ENCODE results near the gene DENND2A.
"Not testable (repeated sequence)": the region's sequence is repeated elsewhere in the genome, so short reads cannot be mapped to it uniquely, and the experiment has no call there.

DENND2A gene

GRCh38 chr7:140557809-140558518 is 82.6 kb downstream of the DENND2A start:
- H3K27ac Mint-ChIP-seq: no peak overlapping the region
- H3K9me3 Mint-ChIP-seq: no peaks in the 10 kb centered on the region
- H3K4me1 Mint-ChIP-seq (ENCODE audit: low read depth): no peaks in the 10 kb centered on the region
- no peak overlapping the region for H3K4me3 Mint-ChIP-seq
- peaks cover 3% of the 10 kb centered on the region for H3K27me3 Mint-ChIP-seq (ENCODE audit: low read depth)
- DNase-seq (ENCODE audit: low spot score): no peak
- H3K36me3 Mint-ChIP-seq (ENCODE audit: low read depth): no peaks in the 10 kb centered on the region

- no peaks in the 10 kb centered on the region for H3K36me3 Mint-ChIP-seq (ENCODE audit: low read depth)
- H3K4me3 Mint-ChIP-seq: no peak overlapping the region
- H3K27me3 Mint-ChIP-seq (ENCODE audit: low read depth): no peaks in the 10 kb centered on the region
- H3K9me3 Mint-ChIP-seq: no peaks in the 10 kb centered on the region
- DNase-seq (ENCODE audit: low spot score): no peak
- no peak overlapping the region for H3K27ac Mint-ChIP-seq
- H3K4me1 Mint-ChIP-seq (ENCODE audit: low read depth): no peaks in the 10 kb centered on the region
Measured at GRCh38 chr7:140557069-140557468, 83.5 kb downstream of the DENND2A start.

- not testable (repeated sequence) for H3K27ac Mint-ChIP-seq; H3K27me3 Mint-ChIP-seq (ENCODE audit: low read depth)
Measured at GRCh38 chr7:140553236-140553635, 87.4 kb downstream of the DENND2A start.

GRCh38 chr7:140552240-140552679 is 88.4 kb downstream of the DENND2A start:
- Mint-ChIP-seq H3K36me3 (ENCODE audit: low read depth) (no peaks in the 10 kb centered on the region), H3K4me3 (no peak overlapping the region), H3K4me1 (ENCODE audit: low read depth) (no peaks in the 10 kb centered on the region), H3K9me3 (no peaks in the 10 kb centered on the region), H3K27ac (no peak overlapping the region), H3K27me3 (ENCODE audit: low read depth) (peaks cover 1% of the 10 kb centered on the region)
- DNase-seq (ENCODE audit: low spot score): no peak

More at GRCh38 chr7:140553236-140553635, 87.4 kb downstream of the DENND2A start:
- not testable (repeated sequence) for H3K36me3 Mint-ChIP-seq (ENCODE audit: low read depth); H3K4me3 Mint-ChIP-seq; H3K4me1 Mint-ChIP-seq (ENCODE audit: low read depth); DNase-seq (ENCODE audit: low spot score); H3K9me3 Mint-ChIP-seq

GRCh38 chr7:140551355-140552239 is 89.0 kb downstream of the DENND2A start:
- DNase-seq (ENCODE audit: low spot score): no peak
- Mint-ChIP-seq H3K4me3 (no peak overlapping the region), H3K27ac (no peak overlapping the region), H3K27me3 (ENCODE audit: low read depth) (peaks cover 3% of the 10 kb centered on the region), H3K36me3 (ENCODE audit: low read depth) (no peaks in the 10 kb centered on the region), H3K4me1 (ENCODE audit: low read depth) (no peaks in the 10 kb centered on the region), H3K9me3 (no peaks in the 10 kb centered on the region)

GRCh38 chr7:140546947-140547346 is 93.7 kb downstream of the DENND2A start:
- no peaks in the 10 kb centered on the region for H3K36me3 Mint-ChIP-seq (ENCODE audit: low read depth)
- no peaks in the 10 kb centered on the region for H3K9me3 Mint-ChIP-seq
- no peak overlapping the region for H3K27ac Mint-ChIP-seq
- H3K4me1 Mint-ChIP-seq (ENCODE audit: low read depth): no peaks in the 10 kb centered on the region
- DNase-seq (ENCODE audit: low spot score): no peak
- no peak overlapping the region for H3K4me3 Mint-ChIP-seq
- H3K27me3 Mint-ChIP-seq (ENCODE audit: low read depth): peaks cover 6% of the 10 kb centered on the region

- DNase-seq (ENCODE audit: low spot score): no peak
- peaks cover 14% of the 10 kb centered on the region for H3K27me3 Mint-ChIP-seq (ENCODE audit: low read depth)
- H3K27ac Mint-ChIP-seq: no peak overlapping the region
- no peaks in the 10 kb centered on the region for H3K9me3 Mint-ChIP-seq
- H3K4me1 Mint-ChIP-seq (ENCODE audit: low read depth): no peaks in the 10 kb centered on the region
- no peaks in the 10 kb centered on the region for H3K36me3 Mint-ChIP-seq (ENCODE audit: low read depth)
- no peak overlapping the region for H3K4me3 Mint-ChIP-seq
Measured at GRCh38 chr7:140544388-140544826, 96.2 kb downstream of the DENND2A start.

- peaks cover 14% of the 10 kb centered on the region for H3K27me3 Mint-ChIP-seq (ENCODE audit: low read depth)
- H3K9me3 Mint-ChIP-seq: no peaks in the 10 kb centered on the region
- H3K4me1 Mint-ChIP-seq (ENCODE audit: low read depth): no peaks in the 10 kb centered on the region
- no peak overlapping the region for H3K4me3 Mint-ChIP-seq
- no peak for DNase-seq (ENCODE audit: low spot score)
- H3K27ac Mint-ChIP-seq: no peak overlapping the region
- H3K36me3 Mint-ChIP-seq (ENCODE audit: low read depth): no peaks in the 10 kb centered on the region
Measured at GRCh38 chr7:140542228-140542603, 98.4 kb downstream of the DENND2A start.

- no peaks in the 10 kb centered on the region for H3K9me3 Mint-ChIP-seq
- H3K4me1 Mint-ChIP-seq (ENCODE audit: low read depth): no peaks in the 10 kb centered on the region
- no peak for DNase-seq (ENCODE audit: low spot score)
- H3K36me3 Mint-ChIP-seq (ENCODE audit: low read depth): no peaks in the 10 kb centered on the region
- H3K27me3 Mint-ChIP-seq (ENCODE audit: low read depth): peaks cover 12% of the 10 kb centered on the region
- H3K27ac Mint-ChIP-seq: no peak overlapping the region
- H3K4me3 Mint-ChIP-seq: no peak overlapping the region
Measured at GRCh38 chr7:140541513-140542227, 98.9 kb downstream of the DENND2A start.

- Mint-ChIP-seq H3K36me3 (ENCODE audit: low read depth) (no peaks in the 10 kb centered on the region), H3K27ac (no peak overlapping the region), H3K27me3 (ENCODE audit: low read depth) (peaks cover 12% of the 10 kb centered on the region), H3K4me1 (ENCODE audit: low read depth) (no peaks in the 10 kb centered on the region), H3K4me3 (no peak overlapping the region), H3K9me3 (no peaks in the 10 kb centered on the region)
- DNase-seq (ENCODE audit: low spot score): no peak
Measured at GRCh38 chr7:140541176-140541512, 99.5 kb downstream of the DENND2A start.

GRCh38 chr7:140540136-140540777 is 100.4 kb downstream of the DENND2A start:
- H3K4me3 Mint-ChIP-seq: no peak overlapping the region
- no peaks in the 10 kb centered on the region for H3K9me3 Mint-ChIP-seq
- no peak for DNase-seq (ENCODE audit: low spot score)
- H3K27ac Mint-ChIP-seq: no peak overlapping the region
- H3K4me1 Mint-ChIP-seq (ENCODE audit: low read depth): no peaks in the 10 kb centered on the region
- H3K36me3 Mint-ChIP-seq (ENCODE audit: low read depth): no peaks in the 10 kb centered on the region
- H3K27me3 Mint-ChIP-seq (ENCODE audit: low read depth): peaks cover 12% of the 10 kb centered on the region

- Mint-ChIP-seq H3K27ac (no peak overlapping the region), H3K36me3 (ENCODE audit: low read depth) (no peaks in the 10 kb centered on the region), H3K9me3 (no peaks in the 10 kb centered on the region), H3K4me1 (ENCODE audit: low read depth) (no peaks in the 10 kb centered on the region), H3K4me3 (no peak overlapping the region), H3K27me3 (ENCODE audit: low read depth) (peaks cover 9% of the 10 kb centered on the region)
- no peak for DNase-seq (ENCODE audit: low spot score)
Measured at GRCh38 chr7:140539461-140539860, 101.2 kb downstream of the DENND2A start.

- no peak for DNase-seq (ENCODE audit: low spot score)
- H3K9me3 Mint-ChIP-seq: no peaks in the 10 kb centered on the region
- H3K27me3 Mint-ChIP-seq (ENCODE audit: low read depth): peaks cover 11% of the 10 kb centered on the region
- H3K36me3 Mint-ChIP-seq (ENCODE audit: low read depth): no peaks in the 10 kb centered on the region
- H3K27ac Mint-ChIP-seq: no peak overlapping the region
- no peak overlapping the region for H3K4me3 Mint-ChIP-seq
- no peaks in the 10 kb centered on the region for H3K4me1 Mint-ChIP-seq (ENCODE audit: low read depth)
Measured at GRCh38 chr7:140537750-140538482, 102.7 kb downstream of the DENND2A start.
